ENCODE results near the gene KRTAP10-12. TPM values are rescaled to one million over a fixed set of nuclear protein-coding genes. Genes with fewer than 3 reads are reported as not detected.

KRTAP10-12 gene
- total and polyA plus RNA-seq, 2 of the 4 experiments (the other 2 are of a cell fraction), result not detected

GRCh38 chr21:44699502-44700001, 2.6 kb downstream of the KRTAP10-12 start (continued):
- TF ChIP-seq CTCF (conservative IDR thresholded peaks at IDR 0.05; ENCODE audit: low read depth, low read length), result no peak
- no peak for TF ChIP-seq RCOR1 (IDR thresholded peaks at IDR 0.05; ENCODE audit: insufficient replicate concordance, low read length)

DNA sequence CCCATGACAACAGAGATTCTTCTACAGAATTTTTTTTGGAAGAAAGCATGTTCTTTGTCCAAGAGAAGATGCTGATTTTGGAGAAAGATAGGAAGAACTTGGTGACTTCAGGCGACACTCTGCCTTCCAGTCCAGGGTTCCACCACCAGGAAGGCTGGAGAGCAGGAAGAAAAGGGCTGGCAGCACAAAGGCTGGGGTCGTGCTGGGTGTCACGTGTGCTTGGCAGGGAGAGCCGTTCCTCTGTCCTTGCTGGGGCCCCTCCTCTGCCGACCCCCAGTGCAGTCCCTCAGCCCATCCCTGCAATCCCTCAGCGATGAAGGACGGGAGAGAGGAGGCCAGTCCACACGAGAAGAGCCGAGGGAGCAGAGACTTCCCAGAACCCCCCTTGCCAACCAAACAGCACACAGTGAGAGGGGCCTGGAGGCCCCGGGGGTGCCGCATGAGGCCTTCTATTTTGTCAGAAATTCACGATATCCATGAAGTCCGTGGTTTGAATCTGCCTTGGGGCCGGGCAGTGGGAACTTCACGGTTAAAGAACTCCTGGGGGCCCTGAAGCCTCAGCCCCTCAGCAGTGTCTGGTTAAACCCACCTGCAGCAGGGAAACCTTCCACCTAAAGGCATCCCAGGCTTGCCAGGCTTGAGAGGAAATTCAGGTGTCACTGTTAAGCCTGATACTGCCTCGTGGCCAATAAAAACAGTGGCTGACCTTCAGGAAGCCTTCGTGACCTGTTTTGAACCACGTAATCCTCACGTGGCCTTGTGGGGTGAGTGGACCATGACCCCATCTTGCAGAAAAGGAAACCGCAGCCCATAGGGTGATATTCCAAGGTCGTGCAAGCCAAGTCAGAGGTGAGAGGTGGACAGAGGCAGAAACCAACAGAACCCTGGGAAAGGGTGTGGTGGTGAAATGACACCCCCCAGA, 3.4 kb downstream of the KRTAP10-12 start:
- ChIA-PET POLR2A (ENCODE audit: unreplicated experiment) (no interaction called here), CTCF (no interaction called here)
- 42% methylated on average over 7 of the region's 21 CpGs; no CpG with 5 or more reads in 1 of the 2 experiments for WGBS, 2 experiments (ENCODE audit: extremely low coverage in 2 of 2, insufficient read length in 1 of 2)
- TF ChIP-seq RFX5 (IDR thresholded peaks at IDR 0.05; ENCODE audit: low read depth, low read length) (no peak), CEBPB (IDR thresholded peaks at IDR 0.05; ENCODE audit: low read depth, low read length) (no peak), ELK1 (IDR thresholded peaks at IDR 0.05; ENCODE audit: borderline replicate concordance, low read depth, low read length) (no peak), NFE2L2 (IDR thresholded peaks at IDR 0.05; ENCODE audit: low read depth, low read length) (no peak), MAZ (IDR thresholded peaks at IDR 0.05; ENCODE audit: borderline replicate concordance, low read depth, low read length) (no peak), CTCF (conservative IDR thresholded peaks at IDR 0.05; ENCODE audit: low read depth, low read length) (no peak), POLR2A (IDR thresholded peaks at IDR 0.05; ENCODE audit: low read depth, low read length) (no peak)
- Histone ChIP-seq H2BK120ac (ENCODE audit: low read depth, low read length) (no peak overlapping the region), H4K20me1 (ENCODE audit: insufficient read depth, low read length) (no peaks in the 10 kb centered on the region), H2BK15ac (ENCODE audit: low read depth, low read length) (no peak overlapping the region), H2BK20ac (ENCODE audit: low read depth, low read length) (no peak overlapping the region), H3K4me3 (ENCODE audit: insufficient read depth, low read depth, low read length) (no peak overlapping the region), H3K9me3 (ENCODE audit: control insufficient read depth, insufficient read depth, low read length) (no peaks in the 10 kb centered on the region), H3K79me1 (ENCODE audit: low read depth in 1 of 2, low read length in 2 of 2) (no peaks in the 10 kb centered on the region), H3K9ac (ENCODE audit: low read depth, low read length) (no peak overlapping the region), H4K5ac (ENCODE audit: low read depth, low read length) (no peak overlapping the region), H3K56ac (ENCODE audit: extremely low read depth, insufficient read depth, low read length) (no peak overlapping the region), H3K27me3 (ENCODE audit: control insufficient read depth, insufficient read depth, low read length) (peaks cover 68% of the 10 kb centered on the region), H2AK5ac (ENCODE audit: low read depth, low read length) (no peak overlapping the region), H3K4ac (ENCODE audit: low read depth, low read length) (no peak overlapping the region), H3K4me2 (ENCODE audit: low read depth, low read length) (no peak overlapping the region), H3K9me1 (ENCODE audit: insufficient read depth, low read length) (no peaks in the 10 kb centered on the region), H3K14ac (replicated peaks; ENCODE audit: low read depth, low read length) (no peak overlapping the region), H3K36me3 (ENCODE audit: control insufficient read depth, insufficient read depth, low read length) (no peaks in the 10 kb centered on the region), H3K18ac (ENCODE audit: low read depth, low read length) (no peak overlapping the region), H4K91ac (ENCODE audit: insufficient read depth, low read depth, low read length) (no peak overlapping the region), H3K4me1 (ENCODE audit: control insufficient read depth, insufficient read depth, low read length) (no peaks in the 10 kb centered on the region), H2BK5ac (ENCODE audit: low read depth, low read length, poor library complexity, severe bottlenecking) (no peak overlapping the region), H3K27ac (ENCODE audit: insufficient read depth, low read length) (no peak overlapping the region), H3K23ac (ENCODE audit: low read depth, low read length) (no peak overlapping the region), H2AK9ac (replicated peaks; ENCODE audit: low read depth, low read length, poor library complexity) (no peak overlapping the region), H4K8ac (ENCODE audit: low read depth in 2 of 2, low read length in 2 of 2) (no peak overlapping the region), H2AFZ (replicated peaks; ENCODE audit: low read length, poor library complexity) (no peak overlapping the region)
- no peak for ATAC-seq (ENCODE audit: low read depth)
- in situ Hi-C loops (cut with MboI; ENCODE audit: low sequenced_read_pairs) (no loop called here), intact Hi-C loops (cut with micrococcal nuclease) (no loop called here), dilution Hi-C loops (cut with HindIII; ENCODE audit: low sequenced_read_pairs, unreplicated experiment) (no loop called here)
- DNase-seq, result no peak
- BruUV-seq (replicated peaks), result no TSS peak
